ENCODE measurements around the gene FETUB. TPM values are rescaled to one million over a fixed set of nuclear protein-coding genes. Genes with fewer than 3 reads are reported as not detected.

FETUB gene
- total and polyA plus RNA-seq, 2 donors (not counting 3 experiments of a cell fraction or from before 2014, with no cell fraction given), result not detected

DNA sequence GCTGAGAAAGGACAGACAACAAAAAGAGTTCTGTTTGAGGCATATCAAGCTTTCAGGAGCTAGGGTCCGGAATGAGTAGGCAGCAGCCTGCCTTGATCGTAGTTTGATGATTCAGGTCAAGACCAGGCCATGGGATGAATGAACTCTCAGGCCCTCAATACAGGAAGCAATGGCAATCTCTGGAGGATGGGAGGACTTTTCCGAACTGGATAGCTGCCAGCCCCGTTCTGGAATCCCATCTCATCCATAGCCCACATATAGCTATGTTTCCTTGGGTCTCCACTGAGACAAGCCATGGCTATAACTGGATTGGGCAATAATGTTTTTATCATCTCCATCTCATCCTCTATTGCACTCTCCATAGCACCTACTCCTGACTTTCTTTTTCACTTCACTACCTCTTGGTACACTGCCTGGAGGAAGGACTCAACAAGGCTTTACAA, 14.6 kb upstream of the FETUB start:
- H2AFZ ChIP-seq (ENCODE audit: low read depth, low read length), result no peak overlapping the region
- no peaks in the 10 kb centered on the region for H3K79me2 ChIP-seq (ENCODE audit: control insufficient read depth, insufficient read depth, low read length)
- peaks cover 0 to 4% of the 10 kb centered on the region in 2 experiments for H3K27me3 ChIP-seq (ENCODE audit: control insufficient read depth in 2 of 2, insufficient read depth in 2 of 2, low read length in 2 of 2)
- intact Hi-C loops (cut with micrococcal nuclease) (no loop called here), dilution Hi-C loops (cut with MboI; ENCODE audit: extremely low pct_ligation_motif_present, low sequenced_read_pairs) (no loop called here)
- ChIA-PET POLR2A (no interaction called here), CTCF (interaction anchor here (1.5 to 1.9 kb wide), 3 partner anchors 8 to 17 kb away, joined by 3 to 8 read pairs (median 5); no protein-coding TSS in a partner anchor)
- no peaks in the 10 kb centered on the region for H4K20me1 ChIP-seq (replicated peaks; ENCODE audit: control insufficient read depth, extremely low read depth, insufficient read depth, low read length)
- H3K9me1 ChIP-seq (replicated peaks; ENCODE audit: control insufficient read depth, extremely low read depth, insufficient read depth, low read length), result no peaks in the 10 kb centered on the region
- H3K4me3 ChIP-seq (replicated peaks in 1 of 3; ENCODE audit: insufficient read depth in 1 of 3, low read depth in 1 of 3, low read length in 3 of 3), result no peak overlapping the region
- no TSS peak for BruUV-seq (replicated peaks)
- H3K27ac ChIP-seq (ENCODE audit: insufficient read depth, low read depth, low read length), result no peak overlapping the region
- H3K4me2 ChIP-seq (ENCODE audit: insufficient read depth, low read length), result no peak overlapping the region
- no peak for DNase-seq (ENCODE audit: low read depth, low spot score)
- H3K4me1 ChIP-seq (ENCODE audit: control insufficient read depth, extremely low read depth, insufficient read depth, low read length), result no peaks in the 10 kb centered on the region
- H3K36me3 ChIP-seq (ENCODE audit: control insufficient read depth in 2 of 2, extremely low read depth in 1 of 2, insufficient read depth in 2 of 2, low read length in 2 of 2), result no peaks in the 10 kb centered on the region
- H3K9ac ChIP-seq (replicated peaks; ENCODE audit: extremely low read depth, insufficient read depth, low read length), result no peak overlapping the region
- TF ChIP-seq MAX (IDR thresholded peaks at IDR 0.05; ENCODE audit: insufficient read depth, insufficient read length) (no peak), EZH2 (IDR thresholded peaks at IDR 0.05; ENCODE audit: borderline replicate concordance, low read depth, low read length, severe bottlenecking) (no peak), GATA2 (IDR thresholded peaks at IDR 0.05; ENCODE audit: insufficient read depth, insufficient read length, low read depth, low read length) (no peak), CTCF (IDR thresholded peaks at IDR 0.05; ENCODE audit: extremely low read depth in 1 of 2, insufficient read depth in 1 of 2, low read depth in 1 of 2, low read length in 2 of 2) (no peak)
- no peak for FAIRE-seq
- H3K9me3 ChIP-seq (replicated peaks; ENCODE audit: control insufficient read depth, insufficient read depth, low read length), result no peaks in the 10 kb centered on the region

All from endothelial cell of umbilical vein (primary cell).